Nephron progenitor cell (in vitro differentiated cells): ENCODE results near the gene C1QTNF1.

Experiments
- DNase-seq: peaks from one replicate; pipeline ENCODE4 v3.0.0; 2021
- H3K27ac Mint-ChIP-seq: 2 replicates; pipeline ENCODE4 v1.8.0; 2021; ENCODE audit warnings: mild to moderate bottlenecking, moderate library complexity, mixed read lengths
- H3K27me3 Mint-ChIP-seq: 2 replicates; pipeline ENCODE4 v1.8.0; 2021; ENCODE audit warnings: mild to moderate bottlenecking, low read depth, mixed read lengths; ENCODE audit not compliant: poor library complexity
- H3K36me3 Mint-ChIP-seq: 2 replicates; pipeline ENCODE4 v1.8.0; 2021; ENCODE audit warnings: low read depth, mixed read lengths
- H3K4me1 Mint-ChIP-seq: 2 replicates; pipeline ENCODE4 v1.8.0; 2021; ENCODE audit warnings: mixed read lengths
- H3K4me3 Mint-ChIP-seq: 2 replicates; pipeline ENCODE4 v1.8.0; 2021; ENCODE audit warnings: mild to moderate bottlenecking, moderate library complexity, mixed read lengths
- H3K9me3 Mint-ChIP-seq: 2 replicates; pipeline ENCODE4 v1.8.0; 2021; ENCODE audit warnings: mild to moderate bottlenecking, moderate library complexity, mixed read lengths
- TF ChIP-seq, protein P1 (sequence below): fragments of 200-600 bp; sonication (generic); IDR thresholded peaks from 2 replicates; pipeline ENCODE4 v1.5.0; 2021; ENCODE audit warnings: antibody characterized with exemption

Gene C1QTNF1

DNA sequence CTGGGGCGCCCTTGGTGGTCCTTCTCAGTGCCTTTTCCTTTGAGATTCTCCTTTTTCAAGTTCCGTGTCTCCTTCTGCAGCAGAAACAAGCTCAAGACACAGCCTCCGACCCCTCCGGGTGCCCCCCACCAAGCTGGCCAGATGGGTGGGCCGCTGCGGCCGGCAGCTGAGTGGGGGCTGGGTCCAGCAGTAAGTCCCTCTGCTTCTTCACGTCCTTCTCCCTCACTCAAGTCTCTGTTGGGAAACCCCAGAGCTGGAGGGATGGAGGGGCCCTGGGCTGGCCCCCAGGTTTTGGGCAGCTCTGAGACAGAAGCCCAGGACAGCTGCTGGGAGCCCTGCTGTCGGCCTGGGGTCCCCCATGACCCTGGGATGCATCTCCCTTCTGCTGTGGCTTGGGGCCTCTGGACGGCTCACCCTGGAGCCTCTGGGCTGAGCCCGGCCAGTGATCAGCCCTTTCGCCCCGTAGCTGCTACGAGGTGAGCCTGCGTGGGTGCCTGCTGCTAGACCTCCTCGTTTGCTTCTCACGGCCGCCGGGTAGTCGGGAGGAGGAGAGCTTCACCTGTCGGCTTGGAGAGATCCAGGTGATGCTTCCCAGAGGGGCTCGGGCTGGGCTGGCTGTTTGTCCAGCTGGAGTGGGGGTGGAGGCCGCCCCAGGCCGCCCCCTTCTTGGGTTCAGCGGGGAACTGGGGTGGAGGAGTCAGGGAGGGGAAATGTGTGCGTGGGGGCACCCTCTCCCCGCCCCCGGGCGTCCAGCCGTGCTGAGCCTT lies 61.4 kb downstream of the C1QTNF1 start:
- peaks cover 17% of the 10 kb centered on the region for H3K36me3 Mint-ChIP-seq
- no peak overlapping the region for H3K27ac Mint-ChIP-seq
- no peaks in the 10 kb centered on the region for H3K27me3 Mint-ChIP-seq
- no peak overlapping the region for H3K4me3 Mint-ChIP-seq
- no peaks in the 10 kb centered on the region for H3K9me3 Mint-ChIP-seq
- peaks cover 12% of the 10 kb centered on the region for H3K4me1 Mint-ChIP-seq
- no peak for DNase-seq
- TF ChIP-seq, protein P1, sequence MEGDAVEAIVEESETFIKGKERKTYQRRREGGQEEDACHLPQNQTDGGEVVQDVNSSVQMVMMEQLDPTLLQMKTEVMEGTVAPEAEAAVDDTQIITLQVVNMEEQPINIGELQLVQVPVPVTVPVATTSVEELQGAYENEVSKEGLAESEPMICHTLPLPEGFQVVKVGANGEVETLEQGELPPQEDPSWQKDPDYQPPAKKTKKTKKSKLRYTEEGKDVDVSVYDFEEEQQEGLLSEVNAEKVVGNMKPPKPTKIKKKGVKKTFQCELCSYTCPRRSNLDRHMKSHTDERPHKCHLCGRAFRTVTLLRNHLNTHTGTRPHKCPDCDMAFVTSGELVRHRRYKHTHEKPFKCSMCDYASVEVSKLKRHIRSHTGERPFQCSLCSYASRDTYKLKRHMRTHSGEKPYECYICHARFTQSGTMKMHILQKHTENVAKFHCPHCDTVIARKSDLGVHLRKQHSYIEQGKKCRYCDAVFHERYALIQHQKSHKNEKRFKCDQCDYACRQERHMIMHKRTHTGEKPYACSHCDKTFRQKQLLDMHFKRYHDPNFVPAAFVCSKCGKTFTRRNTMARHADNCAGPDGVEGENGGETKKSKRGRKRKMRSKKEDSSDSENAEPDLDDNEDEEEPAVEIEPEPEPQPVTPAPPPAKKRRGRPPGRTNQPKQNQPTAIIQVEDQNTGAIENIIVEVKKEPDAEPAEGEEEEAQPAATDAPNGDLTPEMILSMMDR = no peak

- H3K4me3 Mint-ChIP-seq = no peak overlapping the region
- H3K4me1 Mint-ChIP-seq = peaks cover 18% of the 10 kb centered on the region
- no peak for DNase-seq
- no peak overlapping the region for H3K27ac Mint-ChIP-seq
- no peaks in the 10 kb centered on the region for H3K9me3 Mint-ChIP-seq
- no peaks in the 10 kb centered on the region for H3K27me3 Mint-ChIP-seq
- H3K36me3 Mint-ChIP-seq = peaks cover 10% of the 10 kb centered on the region
- TF ChIP-seq, protein P1 = no peak
Observed at GRCh38 chr17:79085921-79086551, 62.1 kb downstream of the C1QTNF1 start.

GRCh38 chr17:79086609-79087427 lies 62.8 kb downstream of the C1QTNF1 start:
- no peaks in the 10 kb centered on the region for H3K27me3 Mint-ChIP-seq
- peaks cover 21% of the 10 kb centered on the region for H3K4me1 Mint-ChIP-seq
- TF ChIP-seq, protein P1 = no peak
- no peak for DNase-seq
- H3K36me3 Mint-ChIP-seq = peaks cover 4% of the 10 kb centered on the region
- no peak overlapping the region for H3K27ac Mint-ChIP-seq
- H3K4me3 Mint-ChIP-seq = no peak overlapping the region
- H3K9me3 Mint-ChIP-seq = no peaks in the 10 kb centered on the region

DNA sequence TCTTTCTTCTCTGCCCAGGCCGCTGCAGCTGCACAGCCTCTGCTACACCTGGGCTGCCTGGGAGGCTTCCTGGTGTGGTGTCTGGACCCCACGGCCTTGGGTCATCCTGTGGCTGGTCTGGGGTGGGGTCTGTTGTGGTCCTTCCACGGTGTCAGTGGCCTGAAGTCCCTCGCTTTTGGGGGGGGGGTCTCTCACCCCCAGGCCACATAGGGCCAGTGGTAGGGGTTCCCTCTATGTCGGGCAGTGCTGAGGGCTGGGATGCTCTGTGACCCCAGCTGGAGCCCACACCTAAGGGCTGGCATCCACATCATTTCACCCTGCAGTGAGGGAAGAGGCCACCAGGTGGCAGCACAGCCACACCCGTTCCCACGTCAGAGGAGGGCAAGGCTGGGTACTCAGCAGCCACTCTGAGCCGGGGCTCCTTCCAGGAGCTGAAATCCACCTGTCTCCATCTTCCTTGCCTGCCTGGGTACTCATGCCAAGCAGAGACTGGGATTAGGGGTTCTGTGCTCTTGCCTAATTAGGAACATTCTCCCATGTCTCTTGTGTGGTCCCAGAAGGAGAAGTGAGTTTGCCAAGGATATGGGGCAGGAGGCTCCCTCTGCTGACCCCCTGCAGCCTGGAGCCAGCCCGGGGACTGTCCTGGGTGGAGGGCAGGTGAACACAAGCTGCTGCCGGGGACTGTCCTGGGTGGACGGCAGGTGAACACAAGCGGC lies 63.6 kb downstream of the C1QTNF1 start:
- no peaks in the 10 kb centered on the region for H3K9me3 Mint-ChIP-seq
- peaks cover 25% of the 10 kb centered on the region for H3K4me1 Mint-ChIP-seq
- no peak overlapping the region for H3K4me3 Mint-ChIP-seq
- no peaks in the 10 kb centered on the region for H3K27me3 Mint-ChIP-seq
- H3K36me3 Mint-ChIP-seq = no peaks in the 10 kb centered on the region
- peak; percentile 91 for DNase-seq
- TF ChIP-seq, protein P1 = peak; percentile 95
- H3K27ac Mint-ChIP-seq = no peak overlapping the region

GRCh38 chr17:79088247-79088996 lies 64.5 kb downstream of the C1QTNF1 start:
- Mint-ChIP-seq H3K4me1 (peaks cover 27% of the 10 kb centered on the region), H3K36me3 (no peaks in the 10 kb centered on the region), H3K27me3 (no peaks in the 10 kb centered on the region), H3K4me3 (no peak overlapping the region), H3K9me3 (no peaks in the 10 kb centered on the region), H3K27ac (no peak overlapping the region)
- no peak for DNase-seq
- TF ChIP-seq, protein P1 = no peak
